GM23248 (cell line): ENCODE results near the gene NCOA3.

Source experiments
- EZH2 ChIP-seq: fragments of 200-600 bp; sonication (generic); IDR thresholded peaks from 2 replicates; pipeline ENCODE4 v1.6.1; 2018; ENCODE audit warnings: antibody characterized with exemption, mild to moderate bottlenecking; ENCODE audit not compliant: insufficient read depth, poor library complexity, severe bottlenecking
- EZH2phosphoT487 ChIP-seq: fragments of 200-600 bp; sonication (generic); IDR thresholded peaks from 2 replicates; pipeline ENCODE4 v1.6.1; 2018; ENCODE audit warnings: antibody characterized with exemption, moderate library complexity, mild to moderate bottlenecking, low read depth; ENCODE audit not compliant: insufficient read depth

DNA sequence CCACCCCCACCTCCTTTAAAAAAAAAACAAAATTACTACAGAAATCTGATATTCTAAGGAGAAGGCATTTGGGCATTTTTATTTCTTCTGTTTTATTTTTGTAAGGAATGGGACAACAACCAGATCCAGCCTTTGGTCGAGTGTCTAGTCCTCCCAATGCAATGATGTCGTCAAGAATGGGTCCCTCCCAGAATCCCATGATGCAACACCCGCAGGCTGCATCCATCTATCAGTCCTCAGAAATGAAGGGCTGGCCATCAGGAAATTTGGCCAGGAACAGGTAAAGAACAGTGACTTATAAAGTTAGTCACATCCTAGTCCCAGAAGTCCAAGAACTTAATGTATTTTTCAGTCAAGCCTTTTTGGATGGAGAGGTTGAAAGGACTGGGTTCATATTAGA is 150.6 kb downstream of the NCOA3 start:
- TF ChIP-seq EZH2phosphoT487 (no peak), EZH2 (no peak)
